Panc1 (cell line): ENCODE results near the gene TMEM240. TPM values are rescaled to one million over a fixed set of nuclear protein-coding genes. Genes with fewer than 3 reads are reported as not detected.
A peak's percentile ranks its signal among the peaks of the same experiment; 100 is the strongest.

Experiments used
- ATAC-seq: fragments of 200-7000 bp; cut with Tn5 transposase; 2 replicates; pipeline ENCODE4 v1.9.1; 2020; ENCODE audit warnings: mild to moderate bottlenecking, moderate library complexity
- BruUV-seq: library from RNA; stranded (reverse); fragments of 400-500 nt; replicated peaks from 2 replicates; lab custom pipeline; 2021; lab: Mats Ljungman, UMichigan
- CTCF ChIA-PET: fragments of 300-600 bp; sonication (Branson Sonifier 250); formaldehyde crosslinking; loops from one replicate; lab custom pipeline; 2022; ENCODE audit warnings: antibody characterized with exemption; lab: Charles Lee
- POLR2A ChIA-PET: fragments of 300-600 bp; sonication (Branson Sonifier 250); formaldehyde crosslinking; loops from one replicate; lab custom pipeline; 2022; ENCODE audit warnings: antibody characterized with exemption; lab: Charles Lee
- DNase-seq: peaks from one replicate; pipeline ENCODE4 v3.0.0-alpha.2; 2010; ENCODE audit warnings: low read depth, low spot score
- H3K27ac ChIP-seq: 2 replicates; pipeline ENCODE4 v1.5.1; 2011; ENCODE audit warnings: mild to moderate bottlenecking, low read length, inconsistent platforms
- H3K27me3 ChIP-seq: fragments of 200-500 bp; sonication (Bioruptor generic); 2 replicates; pipeline ENCODE4 v1.6.0; 2014; ENCODE audit warnings: low read length, inconsistent platforms; ENCODE audit not compliant: control insufficient read depth, insufficient read depth
- H3K36me3 ChIP-seq: fragments of 200-500 bp; sonication (Bioruptor generic); 2 replicates; pipeline ENCODE4 v1.5.1; 2014; ENCODE audit warnings: inconsistent platforms, mild to moderate bottlenecking, low read length, moderate library complexity; ENCODE audit not compliant: control insufficient read depth, insufficient read depth
- H3K4me1 ChIP-seq: 2 replicates; pipeline ENCODE4 v1.5.1; 2011; ENCODE audit warnings: inconsistent platforms, mild to moderate bottlenecking, low read length, moderate library complexity; ENCODE audit not compliant: control insufficient read depth, insufficient read depth
- H3K4me3 ChIP-seq, 2 experiments: 2 replicates each; pipeline ENCODE4 v1.5.1; 2011 to 2012; ENCODE audit warnings: low read depth in 2 of 2, low read length in 2 of 2, mild to moderate bottlenecking in 2 of 2, inconsistent platforms in 1 of 2, moderate library complexity in 1 of 2
- H3K9me3 ChIP-seq: fragments of 200-500 bp; sonication (Bioruptor generic); 2 replicates; pipeline ENCODE4 v1.5.1; 2014; ENCODE audit warnings: low read depth, mild to moderate bottlenecking, inconsistent platforms, low read length, moderate library complexity; ENCODE audit not compliant: control insufficient read depth, insufficient read depth
- POLR2AphosphoS5 ChIP-seq: IDR thresholded peaks from 2 replicates; pipeline ENCODE4 v1.6.1; 2012; ENCODE audit warnings: mild to moderate bottlenecking, low read depth, low read length, moderate library complexity
- SIN3A ChIP-seq: IDR thresholded peaks from 2 replicates; pipeline ENCODE4 v1.6.1; 2012; ENCODE audit warnings: low read depth, mild to moderate bottlenecking, low read length, moderate library complexity, borderline replicate concordance; ENCODE audit not compliant: insufficient read depth
- TCF7L2 ChIP-seq: IDR thresholded peaks from 2 replicates; pipeline ENCODE4 v1.6.1; 2011; ENCODE audit warnings: mild to moderate bottlenecking, low read depth, low read length, inconsistent platforms
- in situ Hi-C: cut with HindIII; loops from 2 replicates; pipeline ENCODE4 v1.10.0; 2016; ENCODE audit warnings: low sequenced_read_pairs, low pct_unique_long_range_greater_than_20kb
- intact Hi-C: fragments of 100-400 bp; cut with micrococcal nuclease; formaldehyde crosslinking; loops from one replicate; pipeline ENCODE4 v1.10.0; 2022; ENCODE audit not compliant: unreplicated experiment
- total RNA-seq: library from RNA; stranded (reverse); gene quantifications from one replicate; pipeline ENCODE4 v1.2.1, GENCODE V29; 2021; ENCODE audit not compliant: unreplicated experiment
- TF ChIP-seq, protein P1 (sequence below): fragments of 450-650 bp; IDR thresholded peaks from 2 replicates; pipeline ENCODE4 v1.5.1; 2017; ENCODE audit warnings: mild to moderate bottlenecking
- TF ChIP-seq, protein P2 (sequence below), 2 experiments: IDR thresholded peaks; 2 replicates each; pipeline ENCODE4 v1.6.1; 2011 to 2012; ENCODE audit warnings: low read depth in 2 of 2, control low read depth in 1 of 2, low read length in 1 of 2, mild to moderate bottlenecking in 1 of 2, moderate library complexity in 1 of 2; ENCODE audit not compliant: insufficient read depth in 1 of 2

Gene TMEM240
- total RNA-seq, 1 experiment from 2014 or later, result 4.1 TPM

DNA sequence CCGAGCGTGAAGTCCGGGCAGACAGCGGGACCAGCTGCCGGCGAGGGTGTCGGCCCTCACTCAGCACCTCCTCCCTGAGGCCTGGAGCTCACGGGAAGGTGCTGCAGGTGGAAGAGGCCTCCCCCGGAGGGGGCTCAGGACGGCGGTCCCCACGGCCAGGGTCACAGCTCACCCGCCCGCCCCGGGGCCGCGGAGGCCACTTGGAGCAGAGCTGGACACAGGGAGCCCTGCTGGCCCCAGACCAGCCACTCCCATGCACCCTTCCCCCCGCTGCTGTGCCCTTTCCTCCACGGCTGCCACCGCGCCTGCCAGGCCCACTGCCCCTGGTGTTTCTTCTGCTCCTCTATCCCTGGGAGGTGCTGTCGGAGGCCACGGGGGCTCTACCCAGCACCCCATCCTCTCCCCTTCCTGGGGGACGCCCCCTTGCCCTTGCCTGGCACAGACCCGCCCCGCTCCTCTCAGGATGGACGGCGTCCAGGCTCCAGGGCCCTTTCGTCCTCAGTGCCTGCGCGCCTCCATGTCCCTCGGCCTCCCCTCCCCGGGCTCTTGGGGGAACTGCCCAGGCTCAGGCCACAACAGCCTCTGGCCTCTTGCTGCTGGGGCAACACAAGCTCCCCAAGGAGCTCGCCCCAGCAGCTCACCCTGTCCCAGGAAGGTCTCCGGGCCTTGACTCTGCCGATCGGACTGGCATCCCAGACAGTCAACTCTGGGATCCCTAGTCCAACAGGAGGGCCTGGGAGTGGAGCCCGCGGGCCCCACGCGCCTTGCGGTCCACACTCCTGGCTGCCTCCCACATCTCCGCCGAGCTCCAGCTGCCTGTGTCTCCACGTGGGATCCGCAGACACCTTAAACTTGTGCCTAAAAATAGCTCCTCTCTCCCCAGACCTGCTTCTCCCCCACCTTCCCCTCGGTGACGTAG is 4.1 kb downstream of the TMEM240 start:
- ATAC-seq, result peak; percentile 36
- ChIA-PET POLR2A (no interaction called here), CTCF (no interaction called here)
- in situ Hi-C loops, result no loop called here
- Histone ChIP-seq H3K36me3 (no peaks in the 10 kb centered on the region), H3K27me3 (no peaks in the 10 kb centered on the region), H3K27ac (no peak overlapping the region), H3K4me3 (no peak overlapping the region), H3K4me1 (no peaks in the 10 kb centered on the region; the same call in none of the 2 replicates), H3K9me3 (no peaks in the 10 kb centered on the region)
- intact Hi-C loops, result no loop called here
- TF ChIP-seq SIN3A (no peak), POLR2AphosphoS5 (peak; percentile 32), TCF7L2 (no peak)
- TF ChIP-seq, protein P1, sequence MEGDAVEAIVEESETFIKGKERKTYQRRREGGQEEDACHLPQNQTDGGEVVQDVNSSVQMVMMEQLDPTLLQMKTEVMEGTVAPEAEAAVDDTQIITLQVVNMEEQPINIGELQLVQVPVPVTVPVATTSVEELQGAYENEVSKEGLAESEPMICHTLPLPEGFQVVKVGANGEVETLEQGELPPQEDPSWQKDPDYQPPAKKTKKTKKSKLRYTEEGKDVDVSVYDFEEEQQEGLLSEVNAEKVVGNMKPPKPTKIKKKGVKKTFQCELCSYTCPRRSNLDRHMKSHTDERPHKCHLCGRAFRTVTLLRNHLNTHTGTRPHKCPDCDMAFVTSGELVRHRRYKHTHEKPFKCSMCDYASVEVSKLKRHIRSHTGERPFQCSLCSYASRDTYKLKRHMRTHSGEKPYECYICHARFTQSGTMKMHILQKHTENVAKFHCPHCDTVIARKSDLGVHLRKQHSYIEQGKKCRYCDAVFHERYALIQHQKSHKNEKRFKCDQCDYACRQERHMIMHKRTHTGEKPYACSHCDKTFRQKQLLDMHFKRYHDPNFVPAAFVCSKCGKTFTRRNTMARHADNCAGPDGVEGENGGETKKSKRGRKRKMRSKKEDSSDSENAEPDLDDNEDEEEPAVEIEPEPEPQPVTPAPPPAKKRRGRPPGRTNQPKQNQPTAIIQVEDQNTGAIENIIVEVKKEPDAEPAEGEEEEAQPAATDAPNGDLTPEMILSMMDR, result no peak
- TF ChIP-seq, protein P2, sequence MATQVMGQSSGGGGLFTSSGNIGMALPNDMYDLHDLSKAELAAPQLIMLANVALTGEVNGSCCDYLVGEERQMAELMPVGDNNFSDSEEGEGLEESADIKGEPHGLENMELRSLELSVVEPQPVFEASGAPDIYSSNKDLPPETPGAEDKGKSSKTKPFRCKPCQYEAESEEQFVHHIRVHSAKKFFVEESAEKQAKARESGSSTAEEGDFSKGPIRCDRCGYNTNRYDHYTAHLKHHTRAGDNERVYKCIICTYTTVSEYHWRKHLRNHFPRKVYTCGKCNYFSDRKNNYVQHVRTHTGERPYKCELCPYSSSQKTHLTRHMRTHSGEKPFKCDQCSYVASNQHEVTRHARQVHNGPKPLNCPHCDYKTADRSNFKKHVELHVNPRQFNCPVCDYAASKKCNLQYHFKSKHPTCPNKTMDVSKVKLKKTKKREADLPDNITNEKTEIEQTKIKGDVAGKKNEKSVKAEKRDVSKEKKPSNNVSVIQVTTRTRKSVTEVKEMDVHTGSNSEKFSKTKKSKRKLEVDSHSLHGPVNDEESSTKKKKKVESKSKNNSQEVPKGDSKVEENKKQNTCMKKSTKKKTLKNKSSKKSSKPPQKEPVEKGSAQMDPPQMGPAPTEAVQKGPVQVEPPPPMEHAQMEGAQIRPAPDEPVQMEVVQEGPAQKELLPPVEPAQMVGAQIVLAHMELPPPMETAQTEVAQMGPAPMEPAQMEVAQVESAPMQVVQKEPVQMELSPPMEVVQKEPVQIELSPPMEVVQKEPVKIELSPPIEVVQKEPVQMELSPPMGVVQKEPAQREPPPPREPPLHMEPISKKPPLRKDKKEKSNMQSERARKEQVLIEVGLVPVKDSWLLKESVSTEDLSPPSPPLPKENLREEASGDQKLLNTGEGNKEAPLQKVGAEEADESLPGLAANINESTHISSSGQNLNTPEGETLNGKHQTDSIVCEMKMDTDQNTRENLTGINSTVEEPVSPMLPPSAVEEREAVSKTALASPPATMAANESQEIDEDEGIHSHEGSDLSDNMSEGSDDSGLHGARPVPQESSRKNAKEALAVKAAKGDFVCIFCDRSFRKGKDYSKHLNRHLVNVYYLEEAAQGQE (IDR thresholded peaks at IDR 0.05; ENCODE audit: insufficient read depth in 1 of 2, low read depth in 2 of 2, low read length in 1 of 2), result no peak
- no peak for DNase-seq
- BruUV-seq, result no TSS peak

DNA sequence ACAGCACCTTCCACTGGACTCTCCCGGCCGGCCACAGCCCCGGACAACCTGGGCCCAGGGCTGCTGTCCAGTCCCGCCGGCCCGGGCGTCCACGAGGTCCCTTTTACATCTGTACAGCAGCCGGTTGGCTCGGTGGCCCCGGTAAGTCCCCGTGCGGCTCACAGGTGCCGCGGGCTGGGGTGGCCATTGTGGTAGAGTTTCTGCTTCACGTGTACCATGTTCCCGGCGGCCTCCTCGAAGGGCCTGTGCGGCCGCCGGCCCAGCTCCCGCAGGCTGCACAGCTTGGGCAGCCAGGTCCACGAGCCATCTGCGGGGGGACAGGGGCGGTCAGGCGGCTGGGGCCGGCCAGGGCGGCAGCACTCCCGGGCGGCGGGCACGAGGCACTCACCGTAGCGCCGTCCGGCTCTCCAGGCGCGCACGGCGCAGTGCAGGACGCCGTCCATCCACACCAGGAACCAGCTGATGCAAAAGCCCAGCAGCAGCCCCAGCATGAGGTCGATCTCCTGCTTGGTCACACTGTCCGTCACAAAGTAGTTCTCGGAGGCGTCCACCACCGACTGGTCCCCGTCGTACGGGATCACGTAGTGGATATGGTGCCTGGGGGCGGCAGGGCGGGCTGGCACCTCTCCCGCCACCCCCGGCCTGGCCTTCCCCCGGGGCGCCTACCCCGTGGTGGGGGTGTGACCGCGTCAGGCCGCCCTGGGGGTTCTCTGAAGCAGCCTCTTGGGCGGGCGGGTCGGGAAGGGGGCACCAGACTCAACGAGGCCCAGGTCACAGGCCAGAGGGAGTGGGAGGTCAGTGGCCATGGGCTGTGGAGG is 5.0 kb downstream of the TMEM240 start:
- TF ChIP-seq, protein P1, result no peak
- TF ChIP-seq, protein P2 (IDR thresholded peaks at IDR 0.05; ENCODE audit: insufficient read depth in 1 of 2, low read depth in 2 of 2, low read length in 1 of 2), result no peak
- TF ChIP-seq SIN3A (no peak), TCF7L2 (no peak), POLR2AphosphoS5 (no peak)
- DNase-seq (no peak), ATAC-seq (peak; percentile 7)
- no TSS peak for BruUV-seq
- Histone ChIP-seq H3K36me3 (no peaks in the 10 kb centered on the region), H3K4me3 (no peak overlapping the region), H3K27me3 (no peaks in the 10 kb centered on the region), H3K9me3 (no peaks in the 10 kb centered on the region), H3K4me1 (no peaks in the 10 kb centered on the region; the same call in none of the 2 replicates), H3K27ac (no peak overlapping the region)
- intact Hi-C loops (no loop called here), in situ Hi-C loops (no loop called here)
- ChIA-PET POLR2A (no interaction called here), CTCF (no interaction called here)
